ENCODE data around the gene CHN2. TPM values are rescaled to one million over a fixed set of nuclear protein-coding genes. Genes with fewer than 3 reads are reported as not detected.

The CHN2 gene
- total RNA-seq, 4 donors from 2014 or later, result 7.6 to 15.3 (median 10.0) TPM

GRCh38 chr7:29192811-29193210, 1.8 kb upstream of the CHN2 start:
- Histone ChIP-seq H3K4me1 (peaks cover 0 to 34% (median 5%) of the 10 kb centered on the region in 3 donors), H3K4me3 (no peak overlapping the region), H3K27me3 (peaks cover 54% of the 10 kb centered on the region), H3K9me3 (no peaks in the 10 kb centered on the region), H3K27ac (no peak overlapping the region), H3K36me3 (no peaks in the 10 kb centered on the region)
- ATAC-seq, result no peak
- 82 to 84% methylated on average over 3 to 4 of the region's 8 CpGs for WGBS, 2 donors (ENCODE audit: low coverage in 1 of 2)
- TF ChIP-seq POLR2AphosphoS5 (IDR thresholded peaks at IDR 0.05) (no peak), CTCF (IDR thresholded peaks at IDR 0.05) (no peak), EP300 (IDR thresholded peaks at IDR 0.05) (no peak), POLR2A (IDR thresholded peaks at IDR 0.05) (no peak)

GRCh38 chr7:29193316-29194205, 1.0 kb upstream of the CHN2 start:
- peak overlapping the region; percentile 53 to 69 for H3K4me3 ChIP-seq
- H3K27ac ChIP-seq, result peak overlapping the region in 2 of 4 donors; percentile 62 to 75
- H3K4me1 ChIP-seq, result peaks cover 0 to 34% (median 5%) of the 10 kb centered on the region in 3 donors
- ATAC-seq, result no peak
- peaks cover 54% of the 10 kb centered on the region for H3K27me3 ChIP-seq
- H3K9me3 ChIP-seq, result no peaks in the 10 kb centered on the region
- H3K36me3 ChIP-seq, result no peaks in the 10 kb centered on the region
- TF ChIP-seq POLR2A (IDR thresholded peaks at IDR 0.05) (no peak), EP300 (IDR thresholded peaks at IDR 0.05) (no peak), CTCF (IDR thresholded peaks at IDR 0.05) (no peak), POLR2AphosphoS5 (IDR thresholded peaks at IDR 0.05) (no peak)
- WGBS, 2 donors (ENCODE audit: low coverage in 1 of 2), result 66 to 86% methylated on average over 4 to 10 of the region's 26 CpGs

GRCh38 chr7:29194206-29194593, 375 bp upstream of the CHN2 start:
- peak; percentile 32 for ATAC-seq
- H3K27me3 ChIP-seq, result peaks cover 54% of the 10 kb centered on the region
- H3K27ac ChIP-seq, result peak overlapping the region in 3 of 4 donors; percentile 18 to 75 (median 62)
- no CpG with 5 or more reads among the region's 40 CpGs for WGBS, 2 donors (ENCODE audit: low coverage in 1 of 2)
- peak overlapping the region; percentile 53 to 69 for H3K4me3 ChIP-seq
- no peaks in the 10 kb centered on the region for H3K36me3 ChIP-seq
- peaks cover 0 to 34% (median 5%) of the 10 kb centered on the region in 3 donors for H3K4me1 ChIP-seq
- TF ChIP-seq POLR2AphosphoS5 (IDR thresholded peaks at IDR 0.05), result no peak
- TF ChIP-seq POLR2A (IDR thresholded peaks at IDR 0.05), result no peak
- no peak for TF ChIP-seq EP300 (IDR thresholded peaks at IDR 0.05)
- no peak for TF ChIP-seq CTCF (IDR thresholded peaks at IDR 0.05)
- no peaks in the 10 kb centered on the region for H3K9me3 ChIP-seq

GRCh38 chr7:29196191-29196590, 1.6 kb downstream of the CHN2 start:
- peaks cover 48% of the 10 kb centered on the region for H3K27me3 ChIP-seq

More at GRCh38 chr7:29196191-29196590, 1.6 kb downstream of the CHN2 start:
- peak overlapping the region in 1 of 2 donors; percentile 69 for H3K4me3 ChIP-seq
- H3K9me3 ChIP-seq, result no peaks in the 10 kb centered on the region
- no peak overlapping the region for H3K27ac ChIP-seq
- TF ChIP-seq POLR2A (IDR thresholded peaks at IDR 0.05) (no peak), CTCF (IDR thresholded peaks at IDR 0.05) (no peak), POLR2AphosphoS5 (IDR thresholded peaks at IDR 0.05) (no peak), EP300 (IDR thresholded peaks at IDR 0.05) (no peak)
- no peaks in the 10 kb centered on the region for H3K36me3 ChIP-seq
- WGBS, 2 donors (ENCODE audit: low coverage in 1 of 2), result 44 to 67% methylated on average over 4 of the region's 4 CpGs
- H3K4me1 ChIP-seq, result peaks cover 0 to 28% (median 5%) of the 10 kb centered on the region in 3 donors
- no peak for ATAC-seq
